ENCODE data around the gene CCDC3.
"Not testable (repeated sequence)": the region's sequence is repeated elsewhere in the genome, so short reads cannot be mapped to it uniquely, and the experiment has no call there.

The CCDC3 gene

GRCh38 chr10:13037832-13038231 is 36.3 kb upstream of the CCDC3 start:
- H3K27me3 ChIP-seq = no peaks in the 10 kb centered on the region
- H3K4me2 ChIP-seq = no peak overlapping the region
- H3K4me1 ChIP-seq = no peaks in the 10 kb centered on the region
- H3K27ac ChIP-seq = no peak overlapping the region
- no peaks in the 10 kb centered on the region for H3K36me3 ChIP-seq
- H3K4me3 ChIP-seq = no peak overlapping the region
- H3K9me3 ChIP-seq = no peaks in the 10 kb centered on the region
- no peaks in the 10 kb centered on the region for H4K20me1 ChIP-seq
- no peak for TF ChIP-seq Cebpa-rat (IDR thresholded peaks at IDR 0.05)
- H3K9ac ChIP-seq = no peak overlapping the region

GRCh38 chr10:13036841-13037240 is 35.3 kb upstream of the CCDC3 start:
- H3K4me2 ChIP-seq = no peak overlapping the region
- no peak overlapping the region for H3K27ac ChIP-seq
- H3K9ac ChIP-seq = no peak overlapping the region
- H3K36me3 ChIP-seq = no peaks in the 10 kb centered on the region
- H3K4me3 ChIP-seq = no peak overlapping the region
- H3K27me3 ChIP-seq = no peaks in the 10 kb centered on the region
- TF ChIP-seq Cebpa-rat (IDR thresholded peaks at IDR 0.05) = no peak
- no peaks in the 10 kb centered on the region for H4K20me1 ChIP-seq
- H3K4me1 ChIP-seq = no peaks in the 10 kb centered on the region
- no peaks in the 10 kb centered on the region for H3K9me3 ChIP-seq

GRCh38 chr10:13035731-13036130 is 34.2 kb upstream of the CCDC3 start:
- H3K4me1 ChIP-seq, H4K20me1 ChIP-seq, H3K4me2 ChIP-seq, H3K9me3 ChIP-seq, H3K4me3 ChIP-seq, H3K9ac ChIP-seq, H3K27ac ChIP-seq, H3K36me3 ChIP-seq, H3K27me3 ChIP-seq: not testable (repeated sequence)

DNA sequence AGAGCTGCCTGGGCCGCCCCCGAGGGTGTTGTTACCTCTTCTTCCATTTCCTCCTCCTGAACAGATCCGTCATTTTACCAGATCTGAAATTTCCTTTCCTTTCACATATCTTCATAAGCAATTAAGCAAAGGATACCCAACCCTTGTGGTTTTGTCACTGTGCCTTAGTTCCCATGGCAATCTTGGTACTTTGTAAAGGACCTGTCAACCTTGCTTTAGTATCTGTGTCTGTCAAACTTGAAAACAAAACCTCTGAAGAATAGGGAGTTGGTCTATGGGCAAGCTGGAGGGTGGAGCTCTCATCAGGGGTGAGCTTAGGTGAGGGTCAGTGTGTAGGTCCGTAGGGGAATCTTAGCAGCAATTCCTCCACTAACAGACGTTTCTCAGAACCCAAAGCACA is 25.4 kb upstream of the CCDC3 start:
- Histone ChIP-seq H3K36me3 (no peaks in the 10 kb centered on the region), H3K4me1 (no peaks in the 10 kb centered on the region), H3K27me3 (no peaks in the 10 kb centered on the region), H4K20me1 (no peaks in the 10 kb centered on the region), H3K4me3 (no peak overlapping the region), H3K4me2 (no peak overlapping the region), H3K9ac (no peak overlapping the region), H3K9me3 (peaks cover 29% of the 10 kb centered on the region), H3K27ac (no peak overlapping the region)
- no peak for TF ChIP-seq Cebpa-rat (IDR thresholded peaks at IDR 0.05)

- H3K9me3 ChIP-seq = peaks cover 29% of the 10 kb centered on the region
- no peak overlapping the region for H3K27ac ChIP-seq
- no peak overlapping the region for H3K4me3 ChIP-seq
- TF ChIP-seq Cebpa-rat (IDR thresholded peaks at IDR 0.05) = no peak
- no peaks in the 10 kb centered on the region for H4K20me1 ChIP-seq
- no peak overlapping the region for H3K4me2 ChIP-seq
- H3K9ac ChIP-seq = no peak overlapping the region
- no peaks in the 10 kb centered on the region for H3K27me3 ChIP-seq
- no peaks in the 10 kb centered on the region for H3K36me3 ChIP-seq
- H3K4me1 ChIP-seq = no peaks in the 10 kb centered on the region
Observed at GRCh38 chr10:13023754-13024153, 22.2 kb upstream of the CCDC3 start.

DNA sequence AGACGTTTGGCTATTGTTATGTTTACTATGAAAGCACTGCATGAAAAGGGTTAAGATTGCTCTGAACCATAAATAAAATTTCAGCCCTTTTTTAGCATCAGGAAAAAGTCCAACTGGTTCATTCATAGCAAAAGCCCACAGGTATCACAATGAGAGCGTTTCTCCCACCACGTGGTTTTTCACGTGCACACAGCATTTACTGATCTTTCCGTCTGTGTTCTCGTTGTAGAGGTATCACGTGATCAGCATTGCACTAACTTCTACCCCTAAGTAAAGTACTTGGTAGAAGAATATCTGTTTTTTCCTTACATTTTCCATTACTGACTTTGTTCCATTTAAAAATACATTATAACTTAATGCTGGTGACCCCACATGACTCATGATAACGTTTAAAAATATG is 17.8 kb upstream of the CCDC3 start:
- Histone ChIP-seq H3K9ac (no peak overlapping the region), H3K4me3 (no peak overlapping the region), H3K36me3 (no peaks in the 10 kb centered on the region), H3K4me2 (no peak overlapping the region), H3K4me1 (no peaks in the 10 kb centered on the region), H3K27me3 (no peaks in the 10 kb centered on the region), H3K27ac (no peak overlapping the region), H4K20me1 (no peaks in the 10 kb centered on the region), H3K9me3 (peaks cover 16% of the 10 kb centered on the region)
- TF ChIP-seq Cebpa-rat (IDR thresholded peaks at IDR 0.05) = no peak

DNA sequence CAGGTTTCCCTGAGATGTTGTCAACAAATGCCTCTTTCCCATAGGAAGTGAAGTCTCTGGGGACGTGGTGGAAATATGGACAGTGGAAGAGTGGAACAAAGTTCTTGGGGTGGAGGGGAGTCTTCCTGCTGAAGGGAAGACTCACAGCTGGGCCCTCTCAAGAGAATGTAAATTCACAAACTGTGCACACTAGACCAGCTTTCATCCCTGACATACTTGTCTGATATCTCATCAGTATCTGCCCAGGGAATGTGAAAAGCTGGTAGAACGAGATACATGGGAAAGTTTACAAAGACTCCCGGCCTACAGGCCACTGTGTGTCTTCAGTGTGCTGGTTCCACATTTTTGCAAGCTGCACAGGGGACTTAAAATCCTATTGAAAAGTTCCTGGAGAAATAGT is 16.7 kb upstream of the CCDC3 start:
- no peak overlapping the region for H3K27ac ChIP-seq
- H3K4me3 ChIP-seq = no peak overlapping the region
- no peak overlapping the region for H3K9ac ChIP-seq
- no peaks in the 10 kb centered on the region for H3K4me1 ChIP-seq
- H3K9me3 ChIP-seq = peaks cover 9% of the 10 kb centered on the region
- no peaks in the 10 kb centered on the region for H3K27me3 ChIP-seq
- TF ChIP-seq Cebpa-rat (IDR thresholded peaks at IDR 0.05) = no peak
- no peaks in the 10 kb centered on the region for H4K20me1 ChIP-seq
- no peak overlapping the region for H3K4me2 ChIP-seq
- no peaks in the 10 kb centered on the region for H3K36me3 ChIP-seq

DNA sequence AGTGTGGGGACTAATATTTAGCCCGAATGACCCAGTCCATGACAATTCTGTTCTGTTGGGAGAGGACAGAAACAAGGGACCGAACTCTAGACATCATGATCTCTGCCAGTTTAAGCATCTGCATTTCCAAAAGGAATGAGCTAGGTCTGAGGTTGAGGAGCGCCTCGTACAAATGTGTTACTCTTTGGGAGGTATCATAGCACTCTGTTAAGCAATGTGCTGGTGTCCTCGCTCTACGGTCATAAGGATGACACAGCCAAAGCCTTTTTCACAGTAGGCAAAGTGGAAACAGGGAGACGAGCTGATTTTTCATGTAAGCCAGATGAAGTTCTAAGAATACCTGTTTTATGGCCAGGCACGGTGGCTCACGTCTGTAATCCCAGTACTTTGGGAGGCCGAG is 15.4 kb upstream of the CCDC3 start:
- no peaks in the 10 kb centered on the region for H3K27me3 ChIP-seq
- H3K36me3 ChIP-seq = no peaks in the 10 kb centered on the region
- no peak overlapping the region for H3K9ac ChIP-seq
- H3K9me3 ChIP-seq = 0 out of 2 replicates have a peak, but pooled peaks cover 3% of the 10 kb centered on the region
- H3K4me1 ChIP-seq = no peaks in the 10 kb centered on the region
- no peak for TF ChIP-seq Cebpa-rat (IDR thresholded peaks at IDR 0.05)
- H3K4me2 ChIP-seq = no peak overlapping the region
- H4K20me1 ChIP-seq = no peaks in the 10 kb centered on the region
- H3K4me3 ChIP-seq = no peak overlapping the region
- no peak overlapping the region for H3K27ac ChIP-seq

DNA sequence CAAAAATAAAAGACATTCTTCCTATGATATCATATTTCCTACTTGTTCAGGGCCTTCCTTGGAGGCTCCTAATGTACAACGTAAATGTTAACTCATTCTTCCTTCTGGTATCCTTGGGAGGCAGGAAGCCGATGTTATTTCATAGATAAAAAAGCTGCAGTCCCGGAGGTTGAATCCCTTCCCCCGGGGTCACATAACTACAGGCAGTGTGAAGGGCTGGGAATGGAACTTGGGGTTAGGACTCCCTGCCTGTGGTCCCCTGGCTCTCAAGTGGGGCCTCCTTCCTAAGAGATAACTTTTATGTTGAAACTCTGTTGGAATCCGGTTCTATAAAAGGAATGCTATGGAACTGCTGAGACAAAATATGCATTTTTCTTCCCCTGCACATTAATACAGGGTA is 14.9 kb upstream of the CCDC3 start:
- no peaks in the 10 kb centered on the region for H3K4me1 ChIP-seq
- H3K4me2 ChIP-seq = no peak overlapping the region
- no peaks in the 10 kb centered on the region for H3K36me3 ChIP-seq
- 0 out of 2 replicates have a peak, but pooled peaks cover 3% of the 10 kb centered on the region for H3K9me3 ChIP-seq
- H3K9ac ChIP-seq = no peak overlapping the region
- TF ChIP-seq Cebpa-rat (IDR thresholded peaks at IDR 0.05) = no peak
- H3K27me3 ChIP-seq = no peaks in the 10 kb centered on the region
- H3K27ac ChIP-seq = no peak overlapping the region
- H4K20me1 ChIP-seq = no peaks in the 10 kb centered on the region
- no peak overlapping the region for H3K4me3 ChIP-seq

DNA sequence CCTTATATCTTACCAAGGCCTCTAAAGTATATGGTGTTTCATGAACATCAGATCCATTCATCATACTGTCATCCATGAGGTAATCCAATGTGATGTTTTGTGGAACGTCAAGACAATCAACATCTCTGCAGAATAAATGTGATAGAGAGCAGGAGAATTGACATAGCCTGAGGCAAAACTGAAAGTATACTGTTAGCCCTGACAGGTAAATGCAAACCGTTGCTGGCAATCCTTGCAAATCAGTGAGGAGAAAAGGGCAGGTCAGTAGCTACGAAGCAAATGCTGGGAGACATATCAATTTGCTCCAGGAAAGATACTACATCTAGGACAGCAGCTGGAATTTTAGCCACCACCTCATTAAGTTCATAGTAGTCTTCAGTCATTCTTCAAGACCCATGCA is 4.5 kb upstream of the CCDC3 start:
- no peak for TF ChIP-seq Cebpa-rat (IDR thresholded peaks at IDR 0.05)
- H3K4me2 ChIP-seq = no peak overlapping the region
- H3K27ac ChIP-seq = no peak overlapping the region
- peaks cover 4% of the 10 kb centered on the region for H3K4me1 ChIP-seq
- H3K4me3 ChIP-seq = no peak overlapping the region
- peaks cover 3% of the 10 kb centered on the region; the same call in 1 of the 2 replicates for H4K20me1 ChIP-seq
- no peaks in the 10 kb centered on the region; the same call in 1 of the 2 replicates for H3K9me3 ChIP-seq
- H3K9ac ChIP-seq = no peak overlapping the region
- no peaks in the 10 kb centered on the region for H3K36me3 ChIP-seq
- peaks cover 20% of the 10 kb centered on the region for H3K27me3 ChIP-seq

DNA sequence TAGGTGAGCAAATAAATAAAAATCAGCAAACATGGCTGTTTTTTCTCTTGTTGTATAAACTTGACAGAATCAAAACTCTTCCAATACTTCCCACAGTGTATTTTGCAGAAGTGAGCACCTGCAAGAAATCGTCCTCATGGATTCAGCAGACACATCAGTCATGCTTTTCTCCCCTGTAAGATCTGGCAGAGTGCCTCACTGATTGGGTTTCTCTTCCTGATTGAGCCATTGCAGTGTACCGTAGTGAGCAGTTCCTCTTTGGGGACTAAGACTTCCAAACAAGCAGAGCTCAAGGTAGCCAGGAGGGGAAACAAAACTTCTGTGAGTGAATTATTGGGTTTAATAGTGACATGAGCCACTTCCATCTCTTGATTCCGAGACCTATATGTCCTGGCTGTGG is 2.2 kb upstream of the CCDC3 start:
- no peak for TF ChIP-seq Cebpa-rat (IDR thresholded peaks at IDR 0.05)

More for the DNA sequence above, 2.2 kb upstream of the CCDC3 start:
- Histone ChIP-seq H3K27me3 (peaks cover 43% of the 10 kb centered on the region), H3K9me3 (no peaks in the 10 kb centered on the region), H3K4me1 (peaks cover 6% of the 10 kb centered on the region), H3K4me3 (no peak overlapping the region), H3K4me2 (no peak overlapping the region), H3K27ac (no peak overlapping the region), H3K9ac (no peak overlapping the region), H3K36me3 (no peaks in the 10 kb centered on the region), H4K20me1 (peaks cover 9% of the 10 kb centered on the region; the same call in 1 of the 2 replicates)

Data from BLaER1 (cell line).